Measurements from ENCODE around the gene CCDC172.

- TF ChIP-seq EZH2 (IDR thresholded peaks at IDR 0.05; ENCODE audit: low read length, unreplicated experiment) (no peak), CTCF (conservative IDR thresholded peaks at IDR 0.05; ENCODE audit: low read depth, low read length) (no peak), EZH2phosphoT487 (IDR thresholded peaks at IDR 0.05; ENCODE audit: borderline replicate concordance, low read length) (no peak)
Observed at GRCh38 chr10:116382290-116382689, 58.0 kb downstream of the CCDC172 start.

Data from PC-3 (cell line).